Measurements from ENCODE around the gene MAPRE2.

GRCh38 chr18:35074581-35074980 lies 33.4 kb downstream of the MAPRE2 start:
- TF ChIP-seq, protein P1, sequence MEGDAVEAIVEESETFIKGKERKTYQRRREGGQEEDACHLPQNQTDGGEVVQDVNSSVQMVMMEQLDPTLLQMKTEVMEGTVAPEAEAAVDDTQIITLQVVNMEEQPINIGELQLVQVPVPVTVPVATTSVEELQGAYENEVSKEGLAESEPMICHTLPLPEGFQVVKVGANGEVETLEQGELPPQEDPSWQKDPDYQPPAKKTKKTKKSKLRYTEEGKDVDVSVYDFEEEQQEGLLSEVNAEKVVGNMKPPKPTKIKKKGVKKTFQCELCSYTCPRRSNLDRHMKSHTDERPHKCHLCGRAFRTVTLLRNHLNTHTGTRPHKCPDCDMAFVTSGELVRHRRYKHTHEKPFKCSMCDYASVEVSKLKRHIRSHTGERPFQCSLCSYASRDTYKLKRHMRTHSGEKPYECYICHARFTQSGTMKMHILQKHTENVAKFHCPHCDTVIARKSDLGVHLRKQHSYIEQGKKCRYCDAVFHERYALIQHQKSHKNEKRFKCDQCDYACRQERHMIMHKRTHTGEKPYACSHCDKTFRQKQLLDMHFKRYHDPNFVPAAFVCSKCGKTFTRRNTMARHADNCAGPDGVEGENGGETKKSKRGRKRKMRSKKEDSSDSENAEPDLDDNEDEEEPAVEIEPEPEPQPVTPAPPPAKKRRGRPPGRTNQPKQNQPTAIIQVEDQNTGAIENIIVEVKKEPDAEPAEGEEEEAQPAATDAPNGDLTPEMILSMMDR (conservative IDR thresholded peaks at IDR 0.05; ENCODE audit: low read depth, low read length) = no peak
- no peak for TF ChIP-seq EZH2 (IDR thresholded peaks at IDR 0.05; ENCODE audit: borderline replicate concordance, low read depth, low read length, poor library complexity, severe bottlenecking)
